ENCODE measurements around the gene SNX5. TPM values are rescaled to one million over a fixed set of nuclear protein-coding genes. Genes with fewer than 3 reads are reported as not detected.
"Not testable (repeated sequence)": the region's sequence is repeated elsewhere in the genome, so short reads cannot be mapped to it uniquely, and the experiment has no call there.

SNX5 gene
- total and polyA plus RNA-seq, 2 of the 13 experiments (the other 11 are each of a cell fraction or from before 2014, with no cell fraction given): 664 to 1,040 TPM

DNA sequence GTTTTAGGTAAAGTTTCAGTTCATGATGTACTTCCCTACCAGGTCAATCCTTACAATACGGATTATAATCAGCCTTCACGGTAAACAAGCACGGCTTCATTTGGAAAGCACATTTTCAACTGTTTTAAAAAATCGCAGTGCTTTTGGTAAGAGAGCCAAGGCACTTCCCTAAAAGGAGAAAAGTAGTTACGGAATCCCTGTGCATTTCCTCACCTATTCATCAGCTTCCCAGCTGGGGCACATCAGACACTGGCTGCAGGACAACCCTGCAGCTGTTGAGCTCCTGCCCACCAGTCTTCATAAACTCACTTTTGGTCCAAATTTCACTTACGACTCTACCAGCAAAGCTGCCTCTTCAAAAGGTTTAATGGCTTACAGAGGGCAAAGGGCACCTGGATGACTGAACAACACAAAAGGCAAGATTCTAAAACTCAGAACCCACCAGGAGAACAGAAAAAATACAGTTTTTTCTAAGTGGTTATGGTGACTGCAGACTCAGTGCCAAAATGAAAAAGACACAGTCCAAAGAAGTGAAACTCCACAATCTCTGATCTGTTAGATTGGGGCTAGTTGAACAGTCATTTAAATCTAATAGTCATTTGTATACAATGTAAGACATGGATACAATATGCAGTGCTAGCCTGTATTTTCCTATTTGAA is 7.5 kb downstream of the SNX5 start (continued):
- no peak for TF ChIP-seq NONO (IDR thresholded peaks at IDR 0.05)
- TF ChIP-seq NONO (CRISPR knock-in tag; conservative IDR thresholded peaks at IDR 0.05): peak; percentile 14; the same call in 1 of the 2 replicates
- no peak for TF ChIP-seq ZKSCAN5 (CRISPR knock-in tag; IDR thresholded peaks at IDR 0.05)

DNA sequence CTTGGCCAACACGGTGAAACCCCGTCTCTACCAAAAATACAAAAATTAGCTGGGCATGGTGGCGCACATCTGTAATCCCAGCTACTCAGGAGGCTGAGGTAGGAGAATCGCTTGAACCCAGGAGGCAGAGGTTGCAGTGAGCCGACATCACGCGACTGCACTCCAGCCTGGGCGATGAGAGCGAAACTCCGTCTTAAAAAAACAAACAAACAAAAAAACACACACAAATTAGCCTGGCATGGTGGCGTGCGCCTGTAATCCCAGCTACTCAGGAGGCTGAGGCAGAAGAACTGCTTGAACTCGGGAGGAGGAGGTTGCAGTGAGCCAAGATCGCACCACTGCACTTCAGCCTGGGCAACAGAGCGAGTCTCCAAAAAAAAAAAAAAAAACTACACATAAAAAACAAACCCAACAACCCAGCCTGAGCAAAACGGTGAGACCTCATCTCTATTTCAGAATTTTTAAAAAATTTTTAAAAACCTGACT is 8.2 kb downstream of the SNX5 start:
- H2AFZ ChIP-seq (ENCODE audit: low read length); CTCF ChIA-PET (ENCODE audit: low intra/inter-chr PET ratio, low total read pairs); DNase-seq (ENCODE audit: low spot score); ATAC-seq; H3K9me3 ChIP-seq (ENCODE audit: low read length); FAIRE-seq; in situ Hi-C loops (cut with HindIII; ENCODE audit: extremely low pct_ligation_motif_present, low pct_unique_long_range_greater_than_20kb); BruUV-seq (replicated peaks); H3K27me3 ChIP-seq (ENCODE audit: control insufficient read depth in 1 of 2, insufficient read depth in 2 of 2, low read length in 2 of 2); TF ChIP-seq FOXP1 (CRISPR knock-in tag; IDR thresholded peaks at IDR 0.05); FOXA1 (IDR thresholded peaks at IDR 0.05): not testable (repeated sequence)
- Histone ChIP-seq H3K4me3 (replicated peaks in 1 of 3; ENCODE audit: insufficient read depth in 1 of 3, low read depth in 2 of 3, low read length in 3 of 3) (peak overlapping the region in 2 of 3 experiments; percentile 27 to 58; a peak in 4 of 6 replicates), H3K9ac (ENCODE audit: insufficient read depth, low read depth, low read length) (peak overlapping the region; percentile 35), H3K27ac (ENCODE audit: extremely low read length, insufficient read depth, low read length) (peak overlapping the region; percentile 97), H3K4me1 (ENCODE audit: insufficient read depth, low read length) (peaks cover 100% of the 10 kb centered on the region), H3K79me2 (ENCODE audit: insufficient read depth, low read length) (peaks cover 99% of the 10 kb centered on the region), H3K36me3 (replicated peaks in 1 of 2; ENCODE audit: control insufficient read depth in 1 of 2, insufficient read depth in 2 of 2, low read length in 2 of 2) (peaks cover 13 to 24% of the 10 kb centered on the region in 2 experiments), H4K20me1 (ENCODE audit: insufficient read depth, low read length) (peaks cover 99% of the 10 kb centered on the region), H3K4me2 (ENCODE audit: low read depth, low read length) (peak overlapping the region; percentile 95)
- intact Hi-C loops (cut with micrococcal nuclease; ENCODE audit: unreplicated experiment): loop anchor here (10.0 kb wide), 1 partner anchor 314 kb away; no protein-coding TSS in a partner anchor
- POLR2A ChIA-PET: interaction anchor here (0.7 to 8.2 kb wide), 7 partner anchors 8 to 100 kb away, joined by 3 to 114 read pairs (median 4); partner anchors contain the start of genes MGME1 and SNX5
- WGBS (ENCODE audit: low lambda C conversion rate): 48% methylated on average over 16 of the region's 16 CpGs
- 0 out of 2 replicates have a peak, but pooled peaks have one; percentile 21 for TF ChIP-seq ZNF563 (CRISPR knock-in tag; IDR thresholded peaks at IDR 0.05)
- TF ChIP-seq MEIS1 (CRISPR knock-in tag; IDR thresholded peaks at IDR 0.05; ENCODE audit: borderline replicate concordance): peak; percentile 21; the same call in 1 of the 2 replicates
- peak; percentile 62; the same call in 1 of the 2 replicates for TF ChIP-seq ZBTB20 (CRISPR knock-in tag; IDR thresholded peaks at IDR 0.05; ENCODE audit: borderline replicate concordance, low read depth)
- TF ChIP-seq FOXP1 (IDR thresholded peaks at IDR 0.05): peak; percentile 10; the same call in 1 of the 2 replicates
- TF ChIP-seq ZNF441 (CRISPR knock-in tag; IDR thresholded peaks at IDR 0.05; ENCODE audit: borderline replicate concordance): peak; percentile 81
- peak; percentile 14; the same call in 1 of the 2 replicates for TF ChIP-seq CBX5 (CRISPR knock-in tag; IDR thresholded peaks at IDR 0.05; ENCODE audit: borderline replicate concordance)
- peak; percentile 70; the same call in 1 of the 2 replicates for TF ChIP-seq ZBTB38 (CRISPR knock-in tag; IDR thresholded peaks at IDR 0.05)
- TF ChIP-seq FOXA1 (CRISPR knock-in tag; IDR thresholded peaks at IDR 0.05): 0 out of 2 replicates have a peak, but pooled peaks have one; percentile 21
- TF ChIP-seq ZNF761 (CRISPR knock-in tag; conservative IDR thresholded peaks at IDR 0.05): peak; percentile 2; the same call in 1 of the 2 replicates
- peak; percentile 35 for TF ChIP-seq ZNF18 (CRISPR knock-in tag; IDR thresholded peaks at IDR 0.05; ENCODE audit: insufficient replicate concordance)
- TF ChIP-seq ZNF768 (CRISPR knock-in tag; IDR thresholded peaks at IDR 0.05): peak; percentile 46; the same call in 1 of the 2 replicates
- TF ChIP-seq, protein P1, sequence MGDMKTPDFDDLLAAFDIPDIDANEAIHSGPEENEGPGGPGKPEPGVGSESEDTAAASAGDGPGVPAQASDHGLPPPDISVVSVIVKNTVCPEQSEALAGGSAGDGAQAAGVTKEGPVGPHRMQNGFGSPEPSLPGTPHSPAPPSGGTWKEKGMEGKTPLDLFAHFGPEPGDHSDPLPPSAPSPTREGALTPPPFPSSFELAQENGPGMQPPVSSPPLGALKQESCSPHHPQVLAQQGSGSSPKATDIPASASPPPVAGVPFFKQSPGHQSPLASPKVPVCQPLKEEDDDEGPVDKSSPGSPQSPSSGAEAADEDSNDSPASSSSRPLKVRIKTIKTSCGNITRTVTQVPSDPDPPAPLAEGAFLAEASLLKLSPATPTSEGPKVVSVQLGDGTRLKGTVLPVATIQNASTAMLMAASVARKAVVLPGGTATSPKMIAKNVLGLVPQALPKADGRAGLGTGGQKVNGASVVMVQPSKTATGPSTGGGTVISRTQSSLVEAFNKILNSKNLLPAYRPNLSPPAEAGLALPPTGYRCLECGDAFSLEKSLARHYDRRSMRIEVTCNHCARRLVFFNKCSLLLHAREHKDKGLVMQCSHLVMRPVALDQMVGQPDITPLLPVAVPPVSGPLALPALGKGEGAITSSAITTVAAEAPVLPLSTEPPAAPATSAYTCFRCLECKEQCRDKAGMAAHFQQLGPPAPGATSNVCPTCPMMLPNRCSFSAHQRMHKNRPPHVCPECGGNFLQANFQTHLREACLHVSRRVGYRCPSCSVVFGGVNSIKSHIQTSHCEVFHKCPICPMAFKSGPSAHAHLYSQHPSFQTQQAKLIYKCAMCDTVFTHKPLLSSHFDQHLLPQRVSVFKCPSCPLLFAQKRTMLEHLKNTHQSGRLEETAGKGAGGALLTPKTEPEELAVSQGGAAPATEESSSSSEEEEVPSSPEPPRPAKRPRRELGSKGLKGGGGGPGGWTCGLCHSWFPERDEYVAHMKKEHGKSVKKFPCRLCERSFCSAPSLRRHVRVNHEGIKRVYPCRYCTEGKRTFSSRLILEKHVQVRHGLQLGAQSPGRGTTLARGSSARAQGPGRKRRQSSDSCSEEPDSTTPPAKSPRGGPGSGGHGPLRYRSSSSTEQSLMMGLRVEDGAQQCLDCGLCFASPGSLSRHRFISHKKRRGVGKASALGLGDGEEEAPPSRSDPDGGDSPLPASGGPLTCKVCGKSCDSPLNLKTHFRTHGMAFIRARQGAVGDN (CRISPR knock-in tag; IDR thresholded peaks at IDR 0.05): peak; percentile 63
- TF ChIP-seq ARNTL (CRISPR knock-in tag; IDR thresholded peaks at IDR 0.05): 0 out of 2 replicates have a peak, but pooled peaks have one; percentile 13
